Measurements from ENCODE around the gene GRID1. TPM values are rescaled to one million over a fixed set of nuclear protein-coding genes. Genes with fewer than 3 reads are reported as not detected.

GRID1 gene
- total RNA-seq, 1 donor from 2014 or later, result 3.0 TPM

GRCh38 chr10:86215712-86216111 lies 150.9 kb downstream of the GRID1 start:
- DNase-seq (ENCODE audit: low spot score), result no peak
- intact Hi-C loops (cut with DNase I), result no loop called here

- intact Hi-C loops (cut with DNase I), result no loop called here
- DNase-seq (ENCODE audit: low spot score), result no peak
Observed at GRCh38 chr10:86215046-86215445, 151.5 kb downstream of the GRID1 start.

- intact Hi-C loops (cut with DNase I), result no loop called here
- no peak for DNase-seq (ENCODE audit: low spot score)
Observed at GRCh38 chr10:86213148-86213547, 153.4 kb downstream of the GRID1 start.

- intact Hi-C loops (cut with DNase I), result no loop called here
- DNase-seq (ENCODE audit: low spot score), result no peak
Observed at GRCh38 chr10:86212391-86212700, 154.2 kb downstream of the GRID1 start.

GRCh38 chr10:86211691-86212390 lies 154.8 kb downstream of the GRID1 start:
- no peak for DNase-seq (ENCODE audit: low spot score)
- intact Hi-C loops (cut with DNase I), result no loop called here

GRCh38 chr10:86210416-86210815 lies 156.2 kb downstream of the GRID1 start:
- intact Hi-C loops (cut with DNase I), result no loop called here
- DNase-seq (ENCODE audit: low spot score), result no peak

- DNase-seq (ENCODE audit: low spot score), result no peak
- intact Hi-C loops (cut with DNase I), result no loop called here
Observed at GRCh38 chr10:86209726-86210125, 156.9 kb downstream of the GRID1 start.

- intact Hi-C loops (cut with DNase I), result no loop called here
Observed at GRCh38 chr10:86207226-86207625, 159.4 kb downstream of the GRID1 start.

GRCh38 chr10:86206240-86206579 lies 160.4 kb downstream of the GRID1 start:
- DNase-seq (ENCODE audit: low spot score), result peak; percentile 41
- intact Hi-C loops (cut with DNase I), result no loop called here

More at GRCh38 chr10:86207226-86207625, 159.4 kb downstream of the GRID1 start:
- DNase-seq (ENCODE audit: low spot score), result no peak

GRCh38 chr10:86205306-86206239 lies 161.0 kb downstream of the GRID1 start:
- DNase-seq (ENCODE audit: low spot score), result peak; percentile 71
- intact Hi-C loops (cut with DNase I), result no loop called here

GRCh38 chr10:86204421-86205305 lies 161.9 kb downstream of the GRID1 start:
- no peak for DNase-seq (ENCODE audit: low spot score)
- intact Hi-C loops (cut with DNase I), result no loop called here

GRCh38 chr10:86203162-86203905 lies 163.3 kb downstream of the GRID1 start:
- peak; percentile 63 for DNase-seq (ENCODE audit: low spot score)
- intact Hi-C loops (cut with DNase I), result no loop called here

- no peak for DNase-seq (ENCODE audit: low spot score)
- intact Hi-C loops (cut with DNase I), result no loop called here
Observed at GRCh38 chr10:86202226-86202735, 164.3 kb downstream of the GRID1 start.

- intact Hi-C loops (cut with DNase I), result no loop called here
- no peak for DNase-seq (ENCODE audit: low spot score)
Observed at GRCh38 chr10:86200867-86201266, 165.7 kb downstream of the GRID1 start.

- no peak for DNase-seq (ENCODE audit: low spot score)
- intact Hi-C loops (cut with DNase I), result no loop called here
Observed at GRCh38 chr10:86200269-86200668, 166.3 kb downstream of the GRID1 start.

GRCh38 chr10:86199041-86199440 lies 167.6 kb downstream of the GRID1 start:
- DNase-seq (ENCODE audit: low spot score), result no peak
- intact Hi-C loops (cut with DNase I), result no loop called here

GRCh38 chr10:86198271-86198670 lies 168.3 kb downstream of the GRID1 start:
- no peak for DNase-seq (ENCODE audit: low spot score)
- intact Hi-C loops (cut with DNase I), result no loop called here

GRCh38 chr10:86197166-86197790 lies 169.3 kb downstream of the GRID1 start:
- intact Hi-C loops (cut with DNase I), result no loop called here
- no peak for DNase-seq (ENCODE audit: low spot score)
